Activated CD4-positive, alpha-beta T cell treated with anti-CD3 and anti-CD28 coated beads, Interleukin-2, amount 50 U/mL, for 4 hours (primary cell): ENCODE measurements around the gene SEMA4A.
"Not testable (repeated sequence)": the region's sequence is repeated elsewhere in the genome, so short reads cannot be mapped to it uniquely, and the experiment has no call there.

Experiments used
- DNase-seq, 2 experiments: peaks; one replicate each; pipeline ENCODE4 v3.0.0-alpha.2; 2020

SEMA4A gene

GRCh38 chr1:156153362-156153761, at the start of gene SEMA4A:
Gene SEMA4A, plus strand, starts transcription at chr1:156153585. Its CDS starts 994 bp downstream, at chr1:156154579.
- DNase-seq: no peak

- DNase-seq: no peak
These were observed 49.1 kb upstream of the SEMA4A start for GRCh38 chr1:156104065-156104810.

- no peak for DNase-seq
These were observed 48.2 kb upstream of the SEMA4A start for GRCh38 chr1:156104861-156105832.

GRCh38 chr1:156106624-156107488, 46.5 kb upstream of the SEMA4A start:
- no peak for DNase-seq

- no peak for DNase-seq
These were observed 45.3 kb upstream of the SEMA4A start for GRCh38 chr1:156108057-156108456.

- no peak for DNase-seq
These were observed 44.6 kb upstream of the SEMA4A start for GRCh38 chr1:156108664-156109241.

- DNase-seq: no peak
These were observed 43.1 kb upstream of the SEMA4A start for GRCh38 chr1:156110252-156110651.

GRCh38 chr1:156111355-156111962, 41.9 kb upstream of the SEMA4A start:
- DNase-seq: no peak

GRCh38 chr1:156112276-156113137, 40.9 kb upstream of the SEMA4A start:
- no peak for DNase-seq

GRCh38 chr1:156113282-156113950, 40.0 kb upstream of the SEMA4A start:
- no peak for DNase-seq

GRCh38 chr1:156114101-156114918, 39.1 kb upstream of the SEMA4A start, which contains the start of gene LMNA:
Gene LMNA, plus strand, starts transcription at chr1:156114711. Its CDS starts 208 bp downstream, at chr1:156114919.
- peak; percentile 82 to 85 for DNase-seq

GRCh38 chr1:156114919-156115513, 38.4 kb upstream of the SEMA4A start:
- DNase-seq: no peak

GRCh38 chr1:156115514-156116374, 37.6 kb upstream of the SEMA4A start:
- no peak for DNase-seq

- DNase-seq: not testable (repeated sequence)
These were observed 36.7 kb upstream of the SEMA4A start for GRCh38 chr1:156116731-156117130.

- DNase-seq: no peak
These were observed 35.8 kb upstream of the SEMA4A start for GRCh38 chr1:156117414-156118176.

- no peak for DNase-seq
These were observed 35.1 kb upstream of the SEMA4A start for GRCh38 chr1:156118177-156118868.
